ENCODE results near the gene OSBPL6.

GRCh38 chr2:178244777-178245176 lies 50.5 kb downstream of the OSBPL6 start:
- TF ChIP-seq STAT5B (CRISPR knock-in tag; IDR thresholded peaks at IDR 0.05) (no peak), KDM1A (CRISPR knock-in tag; IDR thresholded peaks at IDR 0.05) (no peak), CTCF (CRISPR knock-in tag; IDR thresholded peaks at IDR 0.05) (no peak), DPF2 (CRISPR knock-in tag; IDR thresholded peaks at IDR 0.05; ENCODE audit: borderline replicate concordance, low read depth) (no peak), NFRKB (IDR thresholded peaks at IDR 0.05) (no peak), ZNF280D (CRISPR knock-in tag; IDR thresholded peaks at IDR 0.05) (no peak), SPEN (CRISPR knock-in tag; IDR thresholded peaks at IDR 0.05; ENCODE audit: low read depth) (no peak), POLR2A (IDR thresholded peaks at IDR 0.05; ENCODE audit: insufficient read depth in 1 of 2, low read depth in 2 of 2, low read length in 2 of 2) (no peak), THAP7 (CRISPR knock-in tag; IDR thresholded peaks at IDR 0.05) (no peak)
